ENCODE measurements around the gene YBX1.
A peak's percentile ranks its signal among the peaks of the same experiment; 100 is the strongest.

Gene YBX1

GRCh38 chr1:42660907-42661500, 21.2 kb upstream of the YBX1 start:
- DNase-seq (ENCODE audit: low read depth), result no peak
- TF ChIP-seq, protein P1, sequence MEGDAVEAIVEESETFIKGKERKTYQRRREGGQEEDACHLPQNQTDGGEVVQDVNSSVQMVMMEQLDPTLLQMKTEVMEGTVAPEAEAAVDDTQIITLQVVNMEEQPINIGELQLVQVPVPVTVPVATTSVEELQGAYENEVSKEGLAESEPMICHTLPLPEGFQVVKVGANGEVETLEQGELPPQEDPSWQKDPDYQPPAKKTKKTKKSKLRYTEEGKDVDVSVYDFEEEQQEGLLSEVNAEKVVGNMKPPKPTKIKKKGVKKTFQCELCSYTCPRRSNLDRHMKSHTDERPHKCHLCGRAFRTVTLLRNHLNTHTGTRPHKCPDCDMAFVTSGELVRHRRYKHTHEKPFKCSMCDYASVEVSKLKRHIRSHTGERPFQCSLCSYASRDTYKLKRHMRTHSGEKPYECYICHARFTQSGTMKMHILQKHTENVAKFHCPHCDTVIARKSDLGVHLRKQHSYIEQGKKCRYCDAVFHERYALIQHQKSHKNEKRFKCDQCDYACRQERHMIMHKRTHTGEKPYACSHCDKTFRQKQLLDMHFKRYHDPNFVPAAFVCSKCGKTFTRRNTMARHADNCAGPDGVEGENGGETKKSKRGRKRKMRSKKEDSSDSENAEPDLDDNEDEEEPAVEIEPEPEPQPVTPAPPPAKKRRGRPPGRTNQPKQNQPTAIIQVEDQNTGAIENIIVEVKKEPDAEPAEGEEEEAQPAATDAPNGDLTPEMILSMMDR (conservative IDR thresholded peaks at IDR 0.05; ENCODE audit: control insufficient read depth, insufficient read depth, low read depth, low read length), result no peak
- no peak overlapping the region for H3K4me3 ChIP-seq (ENCODE audit: control insufficient read depth, low read depth, low read length)

DNA sequence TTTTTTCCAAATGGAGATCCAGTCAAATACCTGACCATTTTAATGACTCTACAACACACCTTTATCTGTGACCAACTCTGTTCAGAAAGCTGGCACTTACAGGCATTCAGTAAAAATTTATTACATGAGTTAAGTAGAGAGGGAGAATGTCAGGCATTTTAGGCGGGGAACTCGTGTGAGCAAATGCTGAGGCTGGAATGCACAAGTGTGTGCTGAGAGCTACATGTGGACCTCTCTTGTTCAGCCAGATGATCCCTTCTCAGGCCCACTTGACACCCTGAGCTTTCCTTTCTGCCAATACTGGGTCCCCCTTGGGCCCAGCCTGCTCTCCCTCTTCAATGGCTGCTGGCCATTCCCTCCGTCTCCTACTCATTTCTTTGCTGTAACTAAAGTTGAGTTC, 12.3 kb upstream of the YBX1 start:
- no peak overlapping the region for H3K4me3 ChIP-seq (ENCODE audit: control insufficient read depth, low read depth, low read length)
- TF ChIP-seq, protein P1 (conservative IDR thresholded peaks at IDR 0.05; ENCODE audit: control insufficient read depth, insufficient read depth, low read depth, low read length), result no peak
- DNase-seq (ENCODE audit: low read depth), result no peak

DNA sequence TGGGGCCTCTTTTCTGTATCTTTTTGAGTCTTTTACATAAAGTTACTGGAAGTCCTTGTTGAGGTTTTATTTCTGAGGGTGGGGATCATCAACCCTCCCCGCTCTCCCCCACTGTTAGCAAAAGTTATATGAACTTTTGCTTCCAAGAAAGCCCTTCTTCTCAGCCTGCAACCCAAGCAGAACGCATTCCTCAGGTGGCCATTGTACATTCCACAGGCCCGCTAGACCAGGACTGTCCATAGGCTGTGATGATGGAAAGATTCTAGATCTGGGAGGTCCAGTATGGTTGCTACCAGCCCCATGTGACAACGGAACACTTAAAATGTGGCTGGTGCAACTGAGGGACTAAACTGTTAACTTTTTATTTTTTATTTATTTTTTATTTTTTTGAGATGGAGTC, 11.8 kb upstream of the YBX1 start:
- H3K4me3 ChIP-seq (ENCODE audit: control insufficient read depth, low read depth, low read length), result no peak overlapping the region
- DNase-seq (ENCODE audit: low read depth), result no peak
- TF ChIP-seq, protein P1 (conservative IDR thresholded peaks at IDR 0.05; ENCODE audit: control insufficient read depth, insufficient read depth, low read depth, low read length), result no peak

DNA sequence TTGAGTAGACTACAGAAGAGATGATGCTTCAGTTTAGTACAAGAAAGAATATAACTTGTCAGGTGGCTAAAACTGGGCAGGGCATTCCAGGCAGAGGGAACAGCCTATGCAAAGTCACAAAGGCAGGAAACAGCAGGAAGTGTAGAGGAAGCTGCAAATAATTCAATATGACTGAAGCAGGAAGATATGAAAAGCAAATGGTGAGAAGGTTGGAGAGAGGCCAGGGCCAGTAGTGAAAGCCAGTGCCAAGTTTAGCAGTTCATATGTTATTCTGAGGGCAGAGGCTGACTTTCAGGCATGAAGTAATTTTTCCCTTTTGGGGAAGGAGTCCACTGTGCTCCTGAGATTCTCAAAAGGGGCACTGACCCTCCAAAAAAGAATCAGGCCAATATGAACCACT, 8.0 kb upstream of the YBX1 start:
- peak; percentile 5 for DNase-seq (ENCODE audit: low read depth)
- TF ChIP-seq, protein P1 (conservative IDR thresholded peaks at IDR 0.05; ENCODE audit: control insufficient read depth, insufficient read depth, low read depth, low read length), result no peak
- H3K4me3 ChIP-seq (ENCODE audit: control insufficient read depth, low read depth, low read length), result no peak overlapping the region

DNA sequence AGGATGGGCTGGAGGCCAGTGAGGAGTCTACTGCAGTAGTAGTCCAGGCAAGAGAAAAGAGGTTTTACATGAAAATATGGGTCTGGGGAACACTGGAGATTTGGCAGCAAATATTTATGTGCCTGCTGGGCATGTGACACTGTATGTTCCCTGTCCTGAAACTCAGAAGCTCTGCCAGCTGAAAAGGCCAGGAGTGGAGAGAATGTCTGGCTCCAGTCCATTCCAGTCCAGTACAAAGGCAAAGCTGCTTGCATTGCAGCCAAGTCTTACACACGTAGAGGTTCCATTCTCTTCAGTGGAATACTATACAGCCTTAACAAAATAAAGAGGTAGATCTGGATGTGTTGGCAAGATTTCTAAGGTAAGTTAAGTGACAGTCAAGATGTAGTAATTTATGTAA, 7.5 kb upstream of the YBX1 start:
- no peak for DNase-seq (ENCODE audit: low read depth)
- TF ChIP-seq, protein P1 (conservative IDR thresholded peaks at IDR 0.05; ENCODE audit: control insufficient read depth, insufficient read depth, low read depth, low read length), result no peak
- H3K4me3 ChIP-seq (ENCODE audit: control insufficient read depth, low read depth, low read length), result no peak overlapping the region

- TF ChIP-seq, protein P1 (conservative IDR thresholded peaks at IDR 0.05; ENCODE audit: control insufficient read depth, insufficient read depth, low read depth, low read length), result no peak
- DNase-seq (ENCODE audit: low read depth), result no peak
Observed at GRCh38 chr1:42675467-42675866, 6.8 kb upstream of the YBX1 start.

More at GRCh38 chr1:42675467-42675866, 6.8 kb upstream of the YBX1 start:
- no peak overlapping the region for H3K4me3 ChIP-seq (ENCODE audit: control insufficient read depth, low read depth, low read length)

All from fibroblast of mammary gland (primary cell).